Mesenchymal stem cell (in vitro differentiated cells and primary cell): Measurements from ENCODE around the gene RGS18.
A peak's percentile ranks its signal among the peaks of the same experiment; 100 is the strongest.
"Not testable (repeated sequence)": the region's sequence is repeated elsewhere in the genome, so short reads cannot be mapped to it uniquely, and the experiment has no call there.

Source experiments
- DNase-seq: peaks from one replicate; pipeline ENCODE4 v3.0.0-alpha.2; 2013
- H2AFZ ChIP-seq: one replicate; pipeline ENCODE4 v1.6.1; 2013; ENCODE audit warnings: low read depth, mild to moderate bottlenecking, control low read depth, inconsistent platforms, low read length, moderate library complexity
- H2AK5ac ChIP-seq: 2 replicates; pipeline ENCODE4 v1.6.1; 2013; ENCODE audit warnings: low read length, moderate library complexity, mild to moderate bottlenecking, inconsistent platforms; ENCODE audit not compliant: severe bottlenecking
- H2BK120ac ChIP-seq: one replicate; pipeline ENCODE4 v1.6.1; 2013; ENCODE audit warnings: low read depth, mild to moderate bottlenecking, inconsistent platforms, low read length, moderate library complexity
- H2BK12ac ChIP-seq, 2 experiments: one replicate each; pipeline ENCODE4 v1.6.1; 2013; ENCODE audit warnings: inconsistent platforms in 2 of 2, low read length in 2 of 2, mild to moderate bottlenecking in 2 of 2, moderate library complexity in 2 of 2, control low read depth in 1 of 2
- H2BK15ac ChIP-seq: one replicate; pipeline ENCODE4 v1.6.1; 2013; ENCODE audit warnings: mild to moderate bottlenecking, low read depth, inconsistent platforms; ENCODE audit not compliant: poor library complexity, severe bottlenecking
- H2BK5ac ChIP-seq: 2 replicates; pipeline ENCODE4 v1.6.1; 2013; ENCODE audit warnings: low read depth, mild to moderate bottlenecking, low read length, control low read depth, inconsistent platforms; ENCODE audit not compliant: poor library complexity, severe bottlenecking
- H3K14ac ChIP-seq, 2 experiments: one replicate each; pipeline ENCODE4 v1.6.1; 2013; ENCODE audit warnings: inconsistent platforms in 2 of 2, low read length in 2 of 2, control low read depth in 1 of 2, mild to moderate bottlenecking in 1 of 2, moderate library complexity in 1 of 2
- H3K18ac ChIP-seq, 2 experiments: one replicate each; pipeline ENCODE4 v1.6.1; 2013; ENCODE audit warnings: inconsistent platforms in 2 of 2, low read length in 2 of 2, control low read depth in 1 of 2, low read depth in 1 of 2, mild to moderate bottlenecking in 1 of 2
- H3K23ac ChIP-seq, 2 experiments: one replicate each; pipeline ENCODE4 v1.6.1; 2013; ENCODE audit warnings: inconsistent platforms in 2 of 2, low read length in 2 of 2, mild to moderate bottlenecking in 2 of 2, moderate library complexity in 2 of 2, control low read depth in 1 of 2
- H3K27ac ChIP-seq: 2 replicates; pipeline ENCODE4 v1.5.1; 2013; ENCODE audit warnings: mild to moderate bottlenecking, moderate library complexity, low read length, control low read depth, inconsistent platforms; ENCODE audit not compliant: poor library complexity, severe bottlenecking
- H3K27me3 ChIP-seq, 2 experiments: 2 replicates each; pipeline versions ENCODE4 v1.6.1 to v1.7.0; 2013; ENCODE audit warnings: low read length in 2 of 2, mild to moderate bottlenecking in 2 of 2, moderate library complexity in 2 of 2, control low read depth in 1 of 2, inconsistent platforms in 1 of 2; ENCODE audit not compliant: control insufficient read depth in 1 of 2, insufficient read depth in 1 of 2
- H3K36me3 ChIP-seq, 2 experiments: 2 replicates each; pipeline versions ENCODE4 v1.6.1 to v1.7.0; 2013; ENCODE audit warnings: low read length in 2 of 2, control low read depth in 1 of 2, inconsistent platforms in 1 of 2, low read depth in 1 of 2, mild to moderate bottlenecking in 1 of 2; ENCODE audit not compliant: insufficient read depth in 2 of 2, control insufficient read depth in 1 of 2
- H3K4ac ChIP-seq, 2 experiments: one replicate each; pipeline ENCODE4 v1.6.1; 2013; ENCODE audit warnings: inconsistent platforms in 2 of 2, low read length in 2 of 2, mild to moderate bottlenecking in 2 of 2, moderate library complexity in 2 of 2, control low read depth in 1 of 2, low read depth in 1 of 2
- H3K4me1 ChIP-seq: 2 replicates; pipeline ENCODE4 v1.6.1; 2013; ENCODE audit warnings: low read depth, low read length, control low read depth; ENCODE audit not compliant: control insufficient read depth, insufficient read depth
- H3K4me2 ChIP-seq: 2 replicates; pipeline ENCODE4 v1.6.1; 2013; ENCODE audit warnings: low read length, mild to moderate bottlenecking, inconsistent platforms; ENCODE audit not compliant: poor library complexity, severe bottlenecking
- H3K4me3 ChIP-seq, 2 experiments: 2 replicates each; pipeline versions ENCODE4 v1.5.1 to v1.7.0; 2013; ENCODE audit warnings: low read length in 2 of 2, mild to moderate bottlenecking in 2 of 2, control low read depth in 1 of 2, low read depth in 1 of 2; ENCODE audit not compliant: insufficient read depth in 1 of 2
- H3K79me1 ChIP-seq: replicated peaks from 2 replicates; pipeline ENCODE4 v1.6.1; 2013; ENCODE audit warnings: mild to moderate bottlenecking, control low read depth, low read length, inconsistent platforms; ENCODE audit not compliant: poor library complexity, severe bottlenecking
- H3K9ac ChIP-seq: 2 replicates; pipeline ENCODE4 v1.7.0; 2013; ENCODE audit warnings: mild to moderate bottlenecking, low read length, moderate library complexity
- H3K9me3 ChIP-seq: 2 replicates; pipeline ENCODE4 v1.7.0; 2013; ENCODE audit warnings: mild to moderate bottlenecking, low read length; ENCODE audit not compliant: control insufficient read depth
- H4K8ac ChIP-seq: one replicate; pipeline ENCODE4 v1.6.1; 2013; ENCODE audit warnings: inconsistent platforms, mild to moderate bottlenecking, low read length, moderate library complexity
- H4K91ac ChIP-seq: one replicate; pipeline ENCODE4 v1.6.1; 2013; ENCODE audit warnings: mild to moderate bottlenecking, low read length, inconsistent platforms
- WGBS: methylation state at CpG from one replicate; pipeline ENCODE4 v1.1.7; 2013; ENCODE audit warnings: mixed read lengths; 5-methylcytosine and 5-hydroxymethylcytosine counted together

Gene RGS18

DNA sequence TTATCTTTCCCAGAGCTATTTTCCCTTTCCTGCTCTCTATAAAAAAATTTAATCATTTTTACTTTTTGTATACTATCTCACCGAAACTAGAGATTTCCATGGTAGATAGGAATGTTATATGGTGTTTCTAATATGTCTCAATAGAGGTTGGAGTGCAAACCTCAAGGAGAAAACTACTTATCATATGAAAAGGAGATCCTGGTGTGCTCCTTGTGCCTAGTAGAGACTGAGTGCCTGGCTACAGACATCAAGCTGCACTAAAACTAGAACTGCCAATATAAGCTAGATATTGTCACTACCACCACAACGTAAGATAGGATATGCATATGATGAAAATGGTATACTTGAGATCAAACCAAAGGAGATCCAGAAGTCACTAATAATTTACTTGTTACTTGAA is 67.0 kb downstream of the RGS18 start:
- H3K4me2 ChIP-seq, result no peak overlapping the region
- no peak overlapping the region for H3K4ac ChIP-seq
- H2BK12ac ChIP-seq, result peak overlapping the region; percentile 50 to 78
- H3K27me3 ChIP-seq, result no peaks in the 10 kb centered on the region
- H2BK15ac ChIP-seq, result no peak overlapping the region
- no peaks in the 10 kb centered on the region for H3K79me1 ChIP-seq
- no peak overlapping the region for H3K23ac ChIP-seq
- peak overlapping the region; percentile 41 for H3K27ac ChIP-seq
- H3K14ac ChIP-seq, result no peak overlapping the region
- H3K36me3 ChIP-seq, result no peaks in the 10 kb centered on the region
- WGBS, result no CpG with 5 or more reads among the region's 2 CpGs
- no peak overlapping the region for H3K4me3 ChIP-seq
- H3K9ac ChIP-seq, result no peak overlapping the region
- no peaks in the 10 kb centered on the region for H3K4me1 ChIP-seq
- no peak overlapping the region for H3K18ac ChIP-seq
- H3K9me3 ChIP-seq, result peaks cover 15% of the 10 kb centered on the region
- no peak overlapping the region for H2BK120ac ChIP-seq
- no peak overlapping the region for H2AK5ac ChIP-seq
- no peak overlapping the region for H2BK5ac ChIP-seq
- DNase-seq, result peak; percentile 56
- H4K91ac ChIP-seq, result no peak overlapping the region
- H2AFZ ChIP-seq, result no peak overlapping the region
- no peak overlapping the region for H4K8ac ChIP-seq

DNA sequence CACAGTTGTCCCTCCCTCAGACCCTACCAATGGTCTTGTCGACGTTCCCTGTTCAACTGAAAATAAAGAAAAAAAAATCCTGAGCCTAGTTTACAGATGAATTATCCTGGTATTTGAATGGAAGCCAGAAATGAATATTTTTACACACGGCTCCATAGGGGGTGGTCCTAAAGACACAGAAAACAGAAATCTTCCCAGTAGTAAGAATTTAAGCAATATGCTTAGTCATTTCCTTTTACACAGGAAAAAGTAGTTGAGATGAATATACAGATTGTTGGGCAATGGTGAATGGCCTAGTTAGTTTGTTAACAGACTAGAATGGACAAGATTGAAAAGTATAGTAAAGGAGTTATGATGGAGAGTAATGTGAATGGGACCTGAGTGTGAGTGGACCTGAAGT is 67.4 kb downstream of the RGS18 start:
- Histone ChIP-seq H2BK15ac (no peak overlapping the region), H3K14ac (no peak overlapping the region), H3K79me1 (no peaks in the 10 kb centered on the region), H3K27ac (peak overlapping the region; percentile 50), H2BK120ac (no peak overlapping the region), H3K9ac (no peak overlapping the region), H3K4me1 (no peaks in the 10 kb centered on the region), H2BK12ac (peak overlapping the region in 1 of 2 experiments; percentile 50), H3K27me3 (no peaks in the 10 kb centered on the region), H2AFZ (no peak overlapping the region), H3K4ac (no peak overlapping the region), H3K4me2 (no peak overlapping the region), H2AK5ac (no peak overlapping the region), H4K91ac (no peak overlapping the region), H3K4me3 (no peak overlapping the region), H2BK5ac (no peak overlapping the region), H3K23ac (no peak overlapping the region), H3K9me3 (peaks cover 12% of the 10 kb centered on the region), H4K8ac (no peak overlapping the region), H3K18ac (peak overlapping the region in 1 of 2 experiments; percentile 86), H3K36me3 (no peaks in the 10 kb centered on the region)
- no CpG with 5 or more reads among the region's 3 CpGs for WGBS
- peak; percentile 88 for DNase-seq

DNA sequence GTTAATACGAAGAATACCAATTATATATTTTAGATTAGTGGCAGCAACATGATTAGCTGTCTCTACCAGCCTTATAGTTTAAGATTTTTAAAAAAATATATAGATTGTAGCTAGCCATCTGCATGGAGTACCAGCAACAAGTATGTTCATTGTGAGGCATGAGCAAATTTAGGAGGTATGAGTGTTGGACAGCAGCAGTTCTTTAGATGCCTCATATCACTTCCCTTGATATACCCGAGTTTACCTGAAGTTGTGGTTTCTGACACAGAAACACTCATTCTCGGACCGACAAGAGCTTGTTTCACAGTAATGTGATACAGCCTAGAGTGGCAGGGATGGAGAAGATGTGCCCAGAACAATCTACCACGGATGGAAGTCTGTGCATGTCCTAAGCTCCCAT is 69.1 kb downstream of the RGS18 start:
- H3K9ac ChIP-seq, result no peak overlapping the region
- no peak overlapping the region for H3K4ac ChIP-seq
- H3K4me2 ChIP-seq, result no peak overlapping the region
- no peak overlapping the region for H2AFZ ChIP-seq
- H2BK5ac ChIP-seq, result no peak overlapping the region
- H2BK120ac ChIP-seq, result no peak overlapping the region
- no peak overlapping the region for H2AK5ac ChIP-seq
- no peaks in the 10 kb centered on the region for H3K27me3 ChIP-seq
- no peak overlapping the region for H2BK15ac ChIP-seq
- no peak overlapping the region for H3K14ac ChIP-seq
- H3K36me3 ChIP-seq, result no peaks in the 10 kb centered on the region
- H3K4me3 ChIP-seq, result no peak overlapping the region
- no peak for DNase-seq
- H3K9me3 ChIP-seq, result no peaks in the 10 kb centered on the region
- H3K18ac ChIP-seq, result no peak overlapping the region
- no peaks in the 10 kb centered on the region for H3K4me1 ChIP-seq
- peak overlapping the region in 1 of 2 experiments; percentile 84 for H2BK12ac ChIP-seq
- H4K91ac ChIP-seq, result no peak overlapping the region
- 93% methylated on average over 4 of the region's 5 CpGs for WGBS
- H4K8ac ChIP-seq, result no peak overlapping the region
- H3K79me1 ChIP-seq, result no peaks in the 10 kb centered on the region
- H3K23ac ChIP-seq, result no peak overlapping the region
- H3K27ac ChIP-seq, result no peak overlapping the region

GRCh38 chr1:192227980-192228379 is 69.7 kb downstream of the RGS18 start:
- not testable (repeated sequence) for H3K9me3 ChIP-seq, H3K4ac ChIP-seq, H3K79me1 ChIP-seq, H2AK5ac ChIP-seq, H3K4me2 ChIP-seq, H2BK5ac ChIP-seq, H2BK15ac ChIP-seq, H3K14ac ChIP-seq, H3K23ac ChIP-seq, H4K91ac ChIP-seq, H2BK120ac ChIP-seq, H3K4me3 ChIP-seq, H3K9ac ChIP-seq, H3K27me3 ChIP-seq, H2AFZ ChIP-seq, H3K36me3 ChIP-seq, H4K8ac ChIP-seq, H2BK12ac ChIP-seq, DNase-seq, H3K4me1 ChIP-seq, H3K27ac ChIP-seq, H3K18ac ChIP-seq
- WGBS, result 96% methylated on average over 9 of the region's 13 CpGs
